HG02884 (cell line): Measurements from ENCODE around the gene UPK1A.
"Not testable (repeated sequence)": the region's sequence is repeated elsewhere in the genome, so short reads cannot be mapped to it uniquely, and the experiment has no call there.

Experiments
- ATAC-seq: cut with Tn5 transposase; IDR thresholded peaks from one replicate; pipeline ENCODE4 v1.9.1; 2021; ENCODE audit warnings: mild to moderate bottlenecking, moderate library complexity; ENCODE audit not compliant: unreplicated experiment

The UPK1A gene

DNA sequence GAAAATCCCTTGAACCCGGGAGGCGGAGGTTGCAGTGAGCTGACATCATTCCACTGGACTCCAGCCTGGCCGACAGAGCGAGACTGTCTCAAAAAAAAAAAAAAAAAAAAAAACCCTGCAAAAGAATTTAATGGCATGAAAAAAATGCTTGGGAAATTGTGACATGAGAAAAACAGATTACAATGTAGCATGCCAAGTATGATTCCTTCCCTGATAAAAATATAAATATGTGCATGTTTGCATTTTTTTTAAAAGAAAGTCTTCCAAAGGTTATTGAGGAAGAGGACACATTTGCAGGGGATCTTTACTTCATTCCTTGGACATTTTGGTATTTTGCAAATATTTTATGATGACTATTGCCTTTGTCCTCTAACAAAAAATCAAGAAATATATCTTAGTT is 23.5 kb downstream of the UPK1A start:
- ATAC-seq: no peak

DNA sequence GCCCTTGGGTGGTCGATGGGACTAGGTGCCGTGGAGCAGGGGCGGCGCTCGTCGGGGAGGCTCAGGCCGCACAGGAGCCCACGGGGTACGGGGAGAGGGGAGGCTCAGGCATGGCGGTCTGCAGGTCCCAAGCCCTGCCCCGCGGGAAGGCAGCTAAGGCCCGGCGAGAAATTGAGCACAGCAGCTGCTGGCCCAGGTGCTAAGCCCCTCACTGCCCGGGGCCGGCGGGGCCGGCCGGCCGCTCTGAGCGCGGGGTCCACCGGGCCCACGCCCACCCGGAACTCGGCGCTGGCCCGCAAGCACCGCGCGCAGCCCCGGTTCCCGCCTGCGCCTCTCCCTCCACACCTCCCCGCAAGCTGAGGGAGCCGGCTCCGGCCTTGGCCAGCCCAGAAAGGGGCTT is 24.8 kb downstream of the UPK1A start:
- ATAC-seq: not testable (repeated sequence)

DNA sequence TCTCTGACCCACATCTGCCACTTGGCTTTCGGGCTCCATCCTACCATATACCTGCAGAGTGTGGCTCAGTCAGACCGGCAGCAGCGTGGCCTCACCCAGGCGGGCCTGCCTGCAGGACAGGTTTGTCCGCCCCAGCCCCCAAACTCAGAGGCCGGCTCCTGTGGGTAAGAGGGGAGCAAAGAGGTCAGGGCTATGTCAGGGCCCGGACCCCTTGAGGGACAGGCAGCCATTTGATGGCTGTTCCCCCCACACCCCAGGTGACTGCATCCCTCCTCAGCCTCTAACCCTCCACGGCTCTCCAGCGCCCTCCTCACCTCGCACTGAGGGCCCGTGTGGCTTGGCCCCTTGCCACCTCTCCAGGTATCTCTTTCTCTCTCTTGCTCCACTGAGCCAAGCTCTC is 25.7 kb downstream of the UPK1A start:
- no peak for ATAC-seq

DNA sequence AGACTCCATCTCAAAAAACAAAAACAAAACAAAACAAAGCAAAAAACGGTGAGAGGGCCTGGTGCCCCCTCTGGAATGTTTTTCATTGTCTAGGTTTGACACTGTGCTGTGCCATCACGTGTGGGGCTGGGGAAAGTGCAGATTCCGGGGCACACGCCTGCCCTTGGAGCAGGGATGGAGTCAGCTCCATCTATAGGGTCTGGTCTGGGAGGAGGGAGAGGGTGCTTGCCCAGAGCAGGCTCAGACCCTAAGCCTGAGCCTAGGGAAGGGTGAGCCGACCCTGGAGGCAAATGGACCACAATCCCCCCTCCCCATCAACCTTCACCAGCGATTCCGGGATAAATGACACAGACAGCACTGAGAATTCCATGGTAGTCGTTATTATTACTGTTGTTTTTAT is 27.1 kb downstream of the UPK1A start:
- ATAC-seq: no peak

DNA sequence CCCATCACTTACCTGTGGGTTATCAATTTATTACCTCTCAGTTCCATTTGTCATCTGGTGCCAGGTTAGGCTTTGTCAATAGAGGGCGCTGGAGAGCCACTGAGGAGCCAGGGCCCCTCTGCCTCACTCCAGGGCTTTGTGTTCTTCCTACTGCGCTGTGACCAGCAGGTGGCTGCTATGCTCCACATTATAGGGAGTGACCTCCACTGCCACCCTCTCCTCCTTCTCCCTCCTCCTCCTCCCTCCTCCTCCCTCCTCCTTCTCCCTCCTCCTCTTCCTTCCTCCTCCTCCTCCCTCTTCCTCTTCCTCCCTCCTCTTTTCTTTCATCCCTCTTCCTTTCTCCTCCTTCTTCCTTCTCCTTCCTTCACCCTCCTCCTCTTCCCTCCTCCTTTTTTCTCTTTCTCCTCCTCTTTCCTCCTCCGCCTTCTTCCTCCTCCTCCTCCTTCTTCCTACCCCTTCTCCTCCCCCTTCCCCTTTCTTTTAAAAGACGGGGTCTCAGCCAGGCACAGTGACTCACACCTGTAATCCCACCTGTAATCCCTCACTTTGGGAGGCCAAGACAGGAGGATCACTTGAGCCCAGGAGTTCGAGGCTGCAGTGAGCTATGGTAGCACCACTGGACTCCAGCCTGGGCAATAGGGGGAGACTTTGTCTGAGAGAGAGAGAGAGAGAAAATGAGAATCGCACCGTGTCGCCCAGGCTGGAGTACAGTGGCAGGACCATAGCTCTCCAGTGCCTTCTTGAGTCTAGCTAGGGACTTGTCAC is 27.7 kb downstream of the UPK1A start:
- ATAC-seq: peak; percentile 62

DNA sequence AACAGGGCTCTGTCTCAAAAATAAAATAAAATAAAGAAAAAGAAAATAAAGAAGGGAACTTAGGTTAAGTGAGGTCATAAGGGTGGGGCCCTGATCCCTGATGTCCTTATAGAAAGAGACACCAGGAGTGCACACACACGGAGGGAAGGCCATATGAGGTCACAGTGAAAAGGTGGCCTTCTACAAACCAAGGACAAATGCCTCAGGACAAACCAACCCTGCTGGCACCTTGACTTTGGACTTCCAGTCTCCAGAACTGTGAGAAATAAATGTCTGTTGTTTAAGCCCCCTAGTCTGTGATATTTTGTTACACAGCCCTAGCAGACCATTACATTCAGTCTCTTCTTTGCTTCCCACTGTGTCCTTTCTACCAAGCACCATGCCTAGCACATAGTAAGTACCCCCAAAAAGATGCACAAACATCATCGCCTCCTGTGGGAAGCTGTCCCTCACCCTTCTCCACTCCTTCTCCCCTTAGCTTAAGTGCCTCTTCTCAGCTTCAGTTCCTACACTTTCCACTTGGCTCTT is 29.6 kb downstream of the UPK1A start:
- ATAC-seq: no peak

DNA sequence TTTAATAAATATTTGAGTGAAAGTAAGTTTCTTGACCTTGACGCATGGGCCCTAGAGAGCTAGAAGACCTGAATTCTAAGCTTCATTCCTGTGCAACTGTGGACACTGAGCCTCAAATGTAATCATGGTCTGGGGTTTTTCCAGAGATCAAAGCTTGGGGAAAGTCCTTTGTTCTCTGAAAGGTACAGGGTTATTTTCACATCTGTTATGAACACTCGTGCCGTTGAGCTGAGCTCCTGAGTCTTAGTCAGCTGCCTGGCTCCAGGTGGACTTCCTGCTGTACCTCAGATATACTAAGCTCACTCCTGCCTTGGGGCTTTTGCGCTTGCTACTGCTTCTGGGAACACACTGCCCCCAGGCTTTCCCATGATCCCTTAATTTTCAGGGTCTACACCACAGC is 30.5 kb downstream of the UPK1A start:
- ATAC-seq: no peak

DNA sequence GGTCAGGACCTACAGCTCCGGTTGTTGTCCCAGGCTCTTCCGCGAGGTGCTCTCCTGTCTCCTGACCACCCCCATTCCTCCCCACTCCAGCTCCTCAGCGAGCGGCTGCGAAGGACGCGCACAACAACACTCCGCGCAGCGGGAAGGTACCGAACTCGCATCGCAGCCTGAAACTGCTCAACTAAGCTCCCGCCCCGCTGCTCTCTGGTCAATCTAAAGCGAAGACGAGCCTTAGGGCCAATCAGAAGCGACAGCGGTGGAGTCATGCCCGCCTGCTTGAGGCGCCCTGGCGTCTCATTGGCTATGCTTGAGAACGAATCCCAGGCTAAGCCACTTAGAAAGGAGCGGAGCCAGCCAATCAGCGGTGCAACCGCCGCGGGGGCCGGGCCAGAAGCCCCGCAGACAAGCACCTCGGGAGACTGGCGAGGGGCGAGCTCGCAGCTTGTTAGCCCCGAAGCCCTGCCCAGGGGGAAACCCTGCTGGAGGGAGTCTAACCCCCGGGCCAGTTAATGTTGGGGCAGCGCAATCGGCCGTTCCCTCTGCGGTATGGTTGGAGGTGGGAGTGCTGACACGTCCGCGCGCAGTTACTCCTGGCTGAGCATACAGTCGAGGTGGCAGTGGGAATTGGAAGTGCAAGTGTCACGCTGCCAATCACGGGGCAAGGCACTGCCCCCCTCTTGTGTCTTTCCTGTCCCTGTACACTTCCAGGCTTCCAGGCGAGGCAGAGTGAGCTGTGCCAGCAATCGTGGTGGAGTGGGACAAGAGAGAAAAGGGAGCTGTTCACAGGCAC is 36.1 kb downstream of the UPK1A start:
- peak; percentile 87 for ATAC-seq

DNA sequence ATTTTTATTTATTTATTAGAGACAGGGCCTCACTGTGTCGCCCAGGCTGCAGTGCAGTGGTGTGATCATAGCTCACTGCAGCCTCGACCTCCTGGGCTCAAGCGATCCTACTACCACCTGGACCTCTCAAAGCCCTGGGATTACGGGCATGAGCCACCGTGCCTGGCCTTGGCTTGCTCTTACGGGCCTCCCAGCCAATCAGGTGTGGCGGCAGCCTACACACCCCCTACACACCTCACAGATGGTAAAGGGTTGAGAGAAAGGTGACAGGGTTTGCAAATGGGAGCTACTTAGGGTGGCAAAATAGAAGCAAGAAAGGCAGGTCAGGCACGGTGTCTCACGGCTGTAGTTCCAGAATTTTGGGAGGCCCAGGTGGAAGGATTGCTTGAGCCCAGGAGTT is 37.0 kb downstream of the UPK1A start:
- no peak for ATAC-seq

DNA sequence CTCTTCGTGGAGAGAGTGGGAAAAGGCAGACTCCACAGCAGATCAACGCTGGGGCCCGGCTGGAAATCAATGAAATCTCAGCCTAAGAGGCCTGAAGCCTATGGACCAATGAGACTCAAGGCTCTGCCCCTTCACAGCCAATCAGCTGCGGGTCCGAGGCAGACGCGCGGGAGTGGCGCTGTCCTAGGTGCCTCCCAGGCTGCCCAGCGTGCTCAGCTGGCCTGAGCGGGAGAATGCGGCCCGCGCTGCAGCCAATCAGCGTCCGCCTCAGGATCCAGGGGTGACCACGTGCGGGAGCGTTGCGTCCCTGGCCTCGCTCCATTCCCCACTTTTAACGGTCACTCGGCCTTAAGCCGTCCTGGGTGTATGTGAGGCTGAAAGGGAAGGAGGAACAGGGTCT is 37.9 kb downstream of the UPK1A start, which contains the start of gene ZBTB32:
Gene ZBTB32, plus strand, starts transcription at position 341 of the 400 bp plus-strand sequence. CDS start 10,069 bp downstream, outside the sequence.
- ATAC-seq: no peak

DNA sequence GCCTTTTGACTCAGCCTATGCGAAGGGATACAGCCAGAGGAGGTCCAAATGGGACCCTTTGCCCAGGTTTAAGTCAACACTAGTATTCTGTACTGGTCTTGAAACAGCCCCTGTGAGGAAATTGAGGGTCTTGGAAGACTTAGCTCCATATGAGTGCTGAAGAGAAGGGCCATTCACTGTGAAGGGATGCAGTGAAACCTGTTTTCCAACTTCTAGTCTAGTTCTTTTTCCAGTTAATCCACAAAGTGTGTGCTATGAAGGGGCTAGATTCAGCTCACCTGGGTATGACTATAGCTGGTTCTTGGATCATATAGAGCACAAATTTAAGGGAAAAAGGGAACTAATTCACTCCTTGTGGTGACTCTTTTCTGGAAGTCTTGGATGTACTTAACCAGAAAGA is 42.1 kb downstream of the UPK1A start:
- ATAC-seq: no peak

DNA sequence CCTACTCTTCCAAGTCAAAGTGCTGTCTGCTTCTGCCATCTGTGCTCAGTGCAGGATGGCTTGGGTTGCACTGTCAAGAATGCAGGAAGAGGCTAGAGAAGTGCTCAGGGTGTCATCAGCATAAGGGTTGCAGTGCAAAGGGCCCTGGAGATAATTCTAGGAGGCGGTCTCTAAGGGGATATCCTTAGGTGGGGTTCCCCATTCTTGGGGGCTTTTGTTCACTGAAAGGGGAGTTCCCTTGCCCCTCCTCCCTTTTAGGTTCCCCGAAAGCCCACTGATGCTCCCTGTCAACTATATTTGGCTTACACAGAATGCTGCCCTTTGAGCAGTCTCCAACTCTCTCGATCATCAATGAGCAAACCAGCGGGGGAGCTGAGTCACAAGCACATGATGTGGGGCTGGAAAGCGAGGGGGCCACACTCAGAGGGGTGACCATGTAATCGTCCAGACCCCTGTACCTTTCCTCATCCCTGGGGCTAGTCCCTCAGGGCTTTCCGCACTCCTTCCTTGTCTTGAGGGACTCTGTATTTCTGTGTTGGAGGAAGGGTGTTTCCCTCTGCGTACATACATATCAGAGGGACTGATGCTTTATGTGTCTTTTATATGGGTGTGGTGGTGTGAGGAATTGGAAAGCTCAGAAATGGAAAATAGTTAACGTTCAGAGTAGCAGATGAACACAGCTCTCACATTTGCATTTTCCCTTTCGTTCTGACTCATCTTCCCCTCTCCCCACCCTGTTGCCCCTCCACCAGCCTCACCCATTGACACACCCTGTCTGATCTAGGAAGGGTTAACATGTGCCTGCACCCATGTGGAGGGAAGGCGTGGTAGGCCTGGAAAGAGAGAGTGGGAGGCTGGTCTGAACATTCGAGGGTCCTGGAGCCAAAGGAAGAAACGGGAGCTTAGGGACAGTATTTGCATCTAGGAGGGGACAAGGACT is 44.7 kb downstream of the UPK1A start:
- ATAC-seq: no peak

DNA sequence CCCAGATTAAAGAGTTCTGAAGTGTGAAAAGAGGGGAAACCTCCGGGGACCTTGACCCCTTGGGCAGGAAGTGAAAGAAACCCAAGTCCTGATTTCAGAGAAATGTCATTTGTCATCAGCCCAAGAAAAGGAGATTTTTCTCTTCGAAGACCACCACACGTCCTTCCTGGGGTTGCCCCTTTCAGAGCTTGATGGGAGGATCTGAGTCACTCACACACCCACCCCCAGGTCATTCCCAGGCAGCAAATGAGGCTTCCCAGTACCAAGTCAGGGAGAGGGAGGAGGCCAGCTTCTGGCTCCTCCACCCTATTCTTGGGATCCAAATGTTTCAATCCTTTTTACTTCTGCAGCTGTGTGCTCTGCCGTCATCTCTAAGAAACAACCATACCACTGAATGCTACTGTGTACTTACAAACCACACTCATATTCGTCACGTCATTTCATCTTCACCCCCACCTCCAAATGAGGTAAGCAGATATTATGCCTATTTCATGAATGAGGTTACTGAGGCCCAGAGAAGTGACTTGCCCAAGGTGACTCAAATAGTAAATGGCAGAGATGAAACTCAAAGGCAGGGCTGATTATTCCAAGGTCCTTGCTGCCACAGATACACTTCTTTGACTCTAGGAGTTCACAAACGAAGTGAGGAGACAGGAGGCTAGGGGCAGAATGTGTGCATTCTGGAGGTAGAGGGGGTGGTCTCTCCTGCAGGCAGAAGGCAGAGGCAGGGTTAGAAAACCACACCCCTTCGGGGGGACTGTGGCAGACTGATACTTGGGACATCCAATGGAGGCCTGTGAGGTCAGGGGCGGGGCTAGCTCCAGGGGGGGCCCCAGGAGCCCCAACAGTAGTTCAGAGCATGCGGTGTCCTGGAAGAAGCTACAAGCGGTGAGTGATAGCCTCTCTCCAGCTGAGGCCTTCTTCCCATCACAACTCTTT is 46.5 kb downstream of the UPK1A start:
- no peak for ATAC-seq

DNA sequence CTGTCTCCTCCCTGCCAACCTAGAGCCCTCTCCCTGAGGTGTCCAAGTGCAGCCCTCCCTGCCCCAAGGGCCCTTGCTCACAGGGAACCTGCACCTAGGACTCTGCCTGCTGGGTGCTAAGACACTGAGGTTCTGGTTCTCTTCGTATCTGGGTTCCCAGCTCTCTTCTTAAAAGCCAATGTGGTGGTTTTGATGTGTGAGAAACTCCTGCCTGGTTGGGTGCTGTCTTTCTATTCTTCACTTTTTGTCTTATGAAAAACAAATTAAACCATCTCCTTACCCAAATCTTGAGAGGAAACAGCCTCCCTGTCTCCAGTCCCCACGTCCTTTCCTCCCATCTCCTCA is 47.2 kb downstream of the UPK1A start:
- ATAC-seq: no peak

DNA sequence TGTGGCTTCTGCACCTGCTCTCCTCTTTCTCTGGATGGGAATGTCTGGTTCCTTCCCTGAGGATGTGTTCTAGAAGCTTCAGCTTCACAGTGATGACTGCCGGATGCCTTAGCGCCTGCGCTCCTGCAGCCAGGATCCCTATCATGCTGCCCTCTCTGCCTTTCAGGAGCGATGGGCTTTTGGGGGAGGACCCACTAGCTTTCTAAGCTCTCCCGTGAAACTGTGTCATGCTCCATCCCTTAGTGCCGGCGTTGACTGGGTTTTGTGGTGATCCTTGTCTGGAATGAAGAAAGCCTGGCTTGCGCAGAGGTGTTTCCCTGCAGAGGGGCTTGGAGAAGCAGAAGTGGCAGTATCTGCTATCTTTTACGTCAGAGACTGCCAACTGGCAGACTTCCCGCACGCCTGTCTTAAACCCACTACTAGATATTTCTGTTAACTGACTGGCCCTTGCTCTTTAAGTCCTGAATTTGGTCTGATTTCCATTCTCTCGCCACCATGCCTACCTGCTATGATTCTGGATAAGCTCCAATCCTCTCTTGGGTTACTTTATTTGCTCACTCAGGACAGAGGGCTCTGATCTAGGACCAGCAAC is 47.7 kb downstream of the UPK1A start:
- ATAC-seq: no peak

DNA sequence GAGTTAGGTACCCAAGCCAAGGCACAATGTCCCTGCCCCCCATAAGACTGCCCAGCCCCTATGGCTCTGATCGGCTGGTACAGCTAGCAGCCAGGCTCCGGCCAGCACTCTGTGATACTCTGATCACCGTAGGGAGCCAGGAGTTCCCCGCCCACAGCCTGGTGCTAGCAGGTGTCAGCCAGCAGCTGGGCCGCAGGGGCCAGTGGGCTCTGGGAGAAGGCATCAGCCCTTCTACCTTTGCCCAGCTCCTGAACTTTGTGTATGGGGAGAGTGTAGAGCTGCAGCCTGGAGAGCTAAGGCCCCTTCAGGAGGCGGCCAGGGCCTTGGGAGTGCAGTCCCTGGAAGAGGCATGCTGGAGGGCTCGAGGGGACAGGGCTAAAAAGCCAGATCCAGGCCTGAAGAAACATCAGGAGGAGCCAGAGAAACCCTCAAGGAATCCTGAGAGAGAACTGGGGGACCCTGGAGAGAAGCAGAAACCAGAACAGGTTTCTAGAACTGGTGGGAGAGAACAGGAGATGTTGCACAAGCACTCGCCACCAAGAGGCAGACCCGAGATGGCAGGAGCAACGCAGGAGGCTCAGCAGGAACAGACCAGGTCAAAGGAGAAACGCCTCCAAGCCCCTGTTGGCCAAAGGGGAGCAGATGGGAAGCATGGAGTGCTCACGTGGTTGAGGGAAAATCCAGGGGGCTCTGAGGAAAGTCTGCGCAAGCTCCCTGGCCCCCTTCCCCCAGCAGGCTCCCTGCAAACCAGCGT is 48.5 kb downstream of the UPK1A start:
- no peak for ATAC-seq

DNA sequence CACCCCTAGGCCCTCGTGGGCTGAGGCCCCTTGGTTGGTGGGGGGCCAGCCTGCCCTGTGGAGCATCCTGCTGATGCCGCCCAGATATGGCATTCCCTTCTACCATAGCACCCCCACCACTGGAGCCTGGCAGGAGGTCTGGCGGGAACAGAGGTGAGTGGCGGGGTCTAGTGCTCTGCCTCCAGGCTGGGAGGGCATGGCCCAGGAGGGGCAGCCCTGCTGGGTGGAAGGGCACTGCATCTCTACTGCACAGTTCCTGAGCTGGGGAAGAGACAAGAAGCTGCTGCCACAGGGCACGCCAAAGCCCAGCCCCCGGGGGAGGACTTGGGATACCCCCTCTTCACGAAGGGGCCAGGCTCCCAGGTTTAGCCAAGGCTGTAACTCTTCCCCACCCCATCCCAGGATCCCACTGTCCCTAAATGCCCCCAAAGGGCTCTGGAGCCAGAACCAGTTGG is 49.1 kb downstream of the UPK1A start:
- no peak for ATAC-seq

DNA sequence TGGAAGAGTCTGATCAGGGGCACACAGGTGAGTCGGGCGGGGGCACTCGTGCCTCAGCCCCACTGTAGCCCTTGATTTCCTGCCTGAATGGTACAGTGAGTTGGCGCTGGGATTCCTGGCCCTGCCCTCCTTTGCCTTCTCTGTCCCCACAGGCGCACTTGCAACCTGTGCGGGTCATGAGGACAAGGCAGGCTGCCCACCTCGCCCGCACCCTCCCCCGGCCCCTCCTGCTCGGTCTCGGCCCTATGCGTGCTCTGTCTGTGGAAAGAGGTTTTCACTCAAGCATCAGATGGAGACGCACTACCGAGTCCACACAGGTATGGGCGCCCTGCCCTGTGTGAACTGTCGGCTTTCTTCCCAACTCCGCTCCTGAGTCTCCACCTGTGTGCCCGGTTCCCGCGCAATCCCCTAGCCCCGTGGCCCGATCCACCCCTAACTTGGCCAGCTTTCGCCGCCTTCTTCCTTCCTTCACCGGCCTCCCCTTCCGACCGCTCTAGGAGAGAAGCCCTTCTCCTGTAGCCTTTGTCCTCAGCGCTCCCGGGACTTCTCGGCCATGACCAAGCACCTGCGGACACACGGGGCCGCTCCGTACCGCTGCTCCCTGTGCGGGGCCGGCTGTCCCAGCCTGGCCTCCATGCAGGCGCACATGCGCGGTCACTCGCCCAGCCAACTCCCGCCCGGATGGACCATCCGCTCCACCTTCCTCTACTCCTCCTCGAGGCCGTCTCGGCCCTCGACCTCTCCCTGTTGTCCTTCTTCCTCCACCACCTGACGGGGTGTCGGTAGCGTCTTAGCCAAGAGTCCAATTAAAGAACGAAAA is 49.9 kb downstream of the UPK1A start:
- ATAC-seq: no peak
